B cell (primary cell): Measurements from ENCODE around the gene CAPN10. TPM values are rescaled to one million over a fixed set of nuclear protein-coding genes. Genes with fewer than 3 reads are reported as not detected.

Experiments
- ATAC-seq: fragments of 200-7000 bp; cut with Tn5 transposase; one replicate; pipeline ENCODE4 v1.10.0; 2021; ENCODE audit warnings: low read depth, mild to moderate bottlenecking, moderate number of reproducible peaks, moderate library complexity
- CTCF ChIA-PET: fragments of 350-600 bp; sonication (Branson Sonifier 250); formaldehyde crosslinking; loops from one replicate; lab custom pipeline; 2021; ENCODE audit warnings: antibody characterized with exemption, inconsistent platforms; lab: Charles Lee
- POLR2A ChIA-PET: fragments of 350-600 bp; sonication (Branson Sonifier 250); formaldehyde crosslinking; loops from one replicate; lab custom pipeline; 2021; ENCODE audit warnings: antibody characterized with exemption; lab: Charles Lee
- DNase-seq: peaks from one replicate; pipeline ENCODE4 v3.0.0; 2013
- H2AFZ ChIP-seq: 2 replicates; pipeline ENCODE4 v1.6.1; 2012; ENCODE audit warnings: mild to moderate bottlenecking, low read depth, low read length; ENCODE audit not compliant: insufficient read depth, poor library complexity, severe bottlenecking
- H3K27ac ChIP-seq, 2 donors: 1 replicate in 1 of 2; 2 replicates in 1 of 2; pipeline ENCODE4 v1.5.1; 2012 to 2013; ENCODE audit warnings: low read length in 2 of 2, mild to moderate bottlenecking in 2 of 2, moderate library complexity in 1 of 2
- H3K27me3 ChIP-seq, 4 experiments: fragments of 200-600 bp in 1 of 4; sonication (generic) in 1 of 4; replicated peaks in 1 of 4; 1 replicate in 2 of 4; 2 replicates in 2 of 4; pipeline versions ENCODE4 v1.6.1 to v1.7.0; 2013 to 2016; ENCODE audit warnings: low read length in 3 of 4, mild to moderate bottlenecking in 2 of 4, mixed read lengths in 1 of 4, moderate library complexity in 1 of 4; ENCODE audit not compliant: insufficient read depth in 4 of 4, control insufficient read depth in 3 of 4; ENCODE audit errors: control extremely low read depth in 1 of 4
- H3K36me3 ChIP-seq, 2 experiments: replicated peaks in 1 of 2; 1 replicate in 1 of 2; 2 replicates in 1 of 2; pipeline versions ENCODE4 v1.6.1 to v1.7.1; 2013; ENCODE audit warnings: low read length in 1 of 2; ENCODE audit not compliant: insufficient read depth in 2 of 2, control insufficient read depth in 1 of 2; ENCODE audit errors: control extremely low read depth in 1 of 2, extremely low read depth in 1 of 2
- H3K4me1 ChIP-seq, 2 donors: fragments of 200-600 bp in 1 of 2; sonication (generic) in 1 of 2; 1 replicate in 1 of 2; 2 replicates in 1 of 2; pipeline versions ENCODE4 v1.5.1 to v1.6.1; 2013 to 2017; ENCODE audit warnings: low read length in 2 of 2; ENCODE audit not compliant: control insufficient read depth in 2 of 2, insufficient read depth in 2 of 2
- H3K4me2 ChIP-seq: replicated peaks from 2 replicates; pipeline ENCODE3; 2012; ENCODE audit warnings: mild to moderate bottlenecking, low read depth, low read length; ENCODE audit not compliant: poor library complexity, severe bottlenecking
- H3K4me3 ChIP-seq, 5 experiments: fragments of 200-600 bp in 1 of 5; sonication (generic) in 1 of 5; 1 replicate in 3 of 5; 2 replicates in 2 of 5; pipeline versions ENCODE4 v1.5.1 to v1.7.0; 2011 to 2016; ENCODE audit warnings: low read length in 4 of 5, mild to moderate bottlenecking in 4 of 5, low read depth in 2 of 5, control low read depth in 1 of 5, moderate library complexity in 1 of 5; ENCODE audit not compliant: insufficient read depth in 1 of 5; ENCODE audit errors: control extremely low read depth in 1 of 5, extremely low read depth in 1 of 5
- H3K79me2 ChIP-seq: fragments of 200-600 bp; sonication (generic); one replicate; pipeline ENCODE4 v1.6.0; 2016; ENCODE audit warnings: low read length; ENCODE audit not compliant: control insufficient read depth, insufficient read depth
- H3K9ac ChIP-seq: fragments of 200-600 bp; sonication (generic); 2 replicates; pipeline ENCODE4 v1.6.1; 2017; ENCODE audit warnings: mild to moderate bottlenecking, low read length, moderate library complexity
- H3K9me3 ChIP-seq, 3 donors: one replicate each; pipeline versions ENCODE4 v1.6.1 to v1.7.1; 2013; ENCODE audit warnings: low read length in 2 of 3; ENCODE audit not compliant: control insufficient read depth in 2 of 3, insufficient read depth in 1 of 3; ENCODE audit errors: control extremely low read depth in 1 of 3
- H4K20me1 ChIP-seq: 2 replicates; pipeline ENCODE4 v1.6.0; 2012; ENCODE audit warnings: mild to moderate bottlenecking, low read length; ENCODE audit not compliant: insufficient read depth, control insufficient read depth, poor library complexity, severe bottlenecking
- H3K27ac Mint-ChIP-seq: one replicate; pipeline ENCODE4 v1.8.0; 2021; ENCODE audit warnings: mixed read lengths
- H3K27me3 Mint-ChIP-seq: one replicate; pipeline ENCODE4 v1.8.0; 2021; ENCODE audit warnings: mixed read lengths
- H3K4me1 Mint-ChIP-seq: one replicate; pipeline ENCODE4 v1.8.0; 2021; ENCODE audit warnings: mixed read lengths
- H3K4me3 Mint-ChIP-seq: one replicate; pipeline ENCODE4 v1.8.0; 2021; ENCODE audit warnings: mixed read lengths
- H3K9me3 Mint-ChIP-seq: one replicate; pipeline ENCODE4 v1.8.0; 2022; ENCODE audit warnings: mixed read lengths; ENCODE audit not compliant: insufficient read depth
- CTCF ChIP-seq: fragments of 200-600 bp; IDR thresholded peaks from one replicate; pipeline ENCODE4 v1.8.0; 2022; ENCODE audit warnings: antibody characterized with exemption, mild to moderate bottlenecking
- EZH2 ChIP-seq: IDR thresholded peaks from 2 replicates; pipeline ENCODE4 v1.6.1; 2012; ENCODE audit warnings: borderline replicate concordance, low read depth, mild to moderate bottlenecking, moderate library complexity, low read length; ENCODE audit not compliant: insufficient read depth, poor library complexity, severe bottlenecking
- WGBS: methylation state at CpG from one replicate; pipeline ENCODE4 v1.1.5; 2013; ENCODE audit warnings: missing lambda C conversion rate; ENCODE audit not compliant: insufficient coverage; 5-methylcytosine and 5-hydroxymethylcytosine counted together
- intact Hi-C: fragments of 100-400 bp; cut with micrococcal nuclease; formaldehyde crosslinking; loops from one replicate; pipeline ENCODE4 v1.10.0; 2022
- polyA plus RNA-seq: library from polyadenylated mRNA; depleted of rRNA; stranded (reverse); fragments of >200 nt; gene quantifications from 2 replicates; pipeline ENCODE4 v1.2.3, GENCODE V29; 2012
- total RNA-seq, 2 donors: library from RNA; stranded (reverse); fragments of 120-200 nt in 1 of 2; gene quantifications; 1 replicate in 1 of 2; 2 replicates in 1 of 2; pipeline versions ENCODE4 v1.2.3 to v1.2.4, GENCODE V29; 2013 to 2022

The CAPN10 gene
- total and polyA plus RNA-seq, 2 donors (not counting 1 experiment from before 2014, with no cell fraction given), result 73.4 to 92.1 TPM

GRCh38 chr2:240588006-240588655, 1.6 kb downstream of the CAPN10 start:
- Histone ChIP-seq H4K20me1 (peaks cover 86% of the 10 kb centered on the region), H3K27ac (no peak overlapping the region)
- intact Hi-C loops, result no loop called here

More at GRCh38 chr2:240588006-240588655, 1.6 kb downstream of the CAPN10 start:
- Histone ChIP-seq H3K9ac (no peak overlapping the region), H3K4me3 (peak overlapping the region in 1 of 5 experiments; percentile 93), H3K36me3 (peaks cover 0 to 22% of the 10 kb centered on the region in 2 experiments), H3K79me2 (peaks cover 94% of the 10 kb centered on the region), H3K9me3 (no peaks in the 10 kb centered on the region), H3K27me3 (no peaks in the 10 kb centered on the region), H3K4me1 (peaks cover 32 to 40% of the 10 kb centered on the region in 2 donors), H3K4me2 (peak overlapping the region; percentile 94), H2AFZ (no peak overlapping the region)
- peaks cover 42% of the 10 kb centered on the region for H3K4me1 Mint-ChIP-seq
- DNase-seq (no peak), ATAC-seq (no peak)
- peak overlapping the region; percentile 93 for H3K4me3 Mint-ChIP-seq
- ChIA-PET POLR2A (interaction anchor here (3.7 kb wide), 1 partner anchor 28 kb away, joined by 59 read pairs; the partner anchor contains the start of gene DUSP28), CTCF (interaction anchor here (2.3 to 7.2 kb wide), 3 partner anchors 24 to 74 kb away, joined by 12 to 126 read pairs (median 25); partner anchors contain the start of genes ANKMY1 and DUSP28)
- no peaks in the 10 kb centered on the region for H3K9me3 Mint-ChIP-seq
- WGBS, result 94% methylated on average over 10 of the region's 10 CpGs
- H3K27ac Mint-ChIP-seq, result peak overlapping the region; percentile 8
- H3K27me3 Mint-ChIP-seq, result no peaks in the 10 kb centered on the region
- TF ChIP-seq CTCF, result no peak
- no peak for TF ChIP-seq EZH2
